BLaER1 (cell line): Measurements from ENCODE around the gene CD7.

Experiments used
- H3K27ac ChIP-seq: shearing (Covaris generic); formaldehyde crosslinking; 2 replicates; pipeline ENCODE4 v1.8.1; 2022
- H3K27me3 ChIP-seq: shearing (Covaris generic); formaldehyde crosslinking; 2 replicates; pipeline ENCODE4 v1.8.1; 2022
- H3K36me3 ChIP-seq: shearing (Covaris generic); formaldehyde crosslinking; 2 replicates; pipeline ENCODE4 v1.8.1; 2022
- H3K4me1 ChIP-seq: shearing (Covaris generic); formaldehyde crosslinking; 2 replicates; pipeline ENCODE4 v1.8.1; 2022
- H3K4me2 ChIP-seq: shearing (Covaris generic); formaldehyde crosslinking; 2 replicates; pipeline ENCODE4 v1.8.1; 2022
- H3K4me3 ChIP-seq: shearing (Covaris generic); formaldehyde crosslinking; 2 replicates; pipeline ENCODE4 v1.8.1; 2022
- H3K9ac ChIP-seq: shearing (Covaris generic); formaldehyde crosslinking; 2 replicates; pipeline ENCODE4 v1.8.1; 2022
- H3K9me3 ChIP-seq: shearing (Covaris generic); formaldehyde crosslinking; 2 replicates; pipeline ENCODE4 v1.8.1; 2022
- H4K20me1 ChIP-seq: shearing (Covaris generic); formaldehyde crosslinking; 2 replicates; pipeline ENCODE4 v1.8.1; 2022
- Cebpa-rat ChIP-seq: shearing (Covaris generic); IDR thresholded peaks from 2 replicates; pipeline ENCODE4 v1.8.1; 2022

CD7 gene

GRCh38 chr17:82273327-82274133 lies 43.9 kb downstream of the CD7 start, which contains the start of gene CSNK1D:
Gene CSNK1D, minus strand, starts transcription at chr17:82273700. Its CDS starts 319 bp downstream, at chr17:82273381.
- H3K9ac ChIP-seq, result peak within 1 kb of the TSS; percentile 91
- H3K27ac ChIP-seq, result peak within 1 kb of the TSS; percentile 98
- peaks cover 58% of the 10 kb centered on the region for H3K4me1 ChIP-seq
- H3K27me3 ChIP-seq, result no peaks in the 10 kb centered on the region
- H3K36me3 ChIP-seq, result peaks cover 38% of the 10 kb centered on the region
- H3K9me3 ChIP-seq, result no peaks in the 10 kb centered on the region
- peak within 1 kb of the TSS; percentile 96 for H3K4me2 ChIP-seq
- H4K20me1 ChIP-seq, result peaks cover 42% of the 10 kb centered on the region
- H3K4me3 ChIP-seq, result peak within 1 kb of the TSS; percentile 75
- no peak for TF ChIP-seq Cebpa-rat

DNA sequence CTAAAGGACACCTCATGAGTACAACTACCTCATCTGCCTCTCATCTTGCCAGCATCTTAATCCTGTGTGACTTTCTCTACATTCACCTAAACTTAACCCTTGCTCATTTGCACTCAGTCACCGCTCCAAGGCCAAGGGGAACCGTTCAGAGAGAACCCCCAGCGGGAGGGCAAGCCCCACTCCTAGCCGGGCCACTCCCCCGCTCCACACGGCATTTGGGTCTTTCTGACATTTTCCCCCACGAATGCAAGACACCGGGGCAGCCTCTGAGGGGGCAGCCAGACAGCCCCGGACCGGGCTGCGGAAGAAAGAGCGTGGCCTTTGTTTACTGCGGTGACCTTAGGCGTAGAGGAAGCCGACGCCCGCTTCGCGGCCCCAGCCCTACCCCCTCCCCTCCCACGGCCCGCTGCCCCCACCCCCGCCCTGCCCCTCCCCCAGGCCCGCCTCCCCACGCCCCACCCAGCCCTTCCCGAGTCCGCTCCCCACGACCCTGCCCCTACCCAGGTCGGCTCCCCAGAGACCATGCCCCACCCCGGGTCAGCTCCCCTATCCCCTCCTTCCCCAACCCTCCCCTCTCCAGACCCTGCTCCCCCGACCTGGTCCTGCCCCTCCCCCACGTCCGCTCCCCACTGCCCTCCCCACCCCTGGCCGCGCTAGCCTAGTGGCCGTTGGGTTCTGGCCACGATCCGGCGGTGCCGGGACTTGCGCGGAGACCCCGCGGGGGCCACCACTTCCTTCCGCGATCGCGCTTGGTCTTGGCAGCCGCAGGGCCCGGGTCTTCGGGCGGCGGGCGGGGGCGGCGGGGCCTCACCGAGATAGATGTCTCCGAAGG lies 44.7 kb downstream of the CD7 start:
- TF ChIP-seq Cebpa-rat, result no peak
- peak overlapping the region; percentile 75 for H3K4me3 ChIP-seq
- H3K27ac ChIP-seq, result peak overlapping the region; percentile 98
- peaks cover 46% of the 10 kb centered on the region for H3K36me3 ChIP-seq
- peak overlapping the region; percentile 91 for H3K9ac ChIP-seq
- no peaks in the 10 kb centered on the region for H3K27me3 ChIP-seq
- no peaks in the 10 kb centered on the region for H3K9me3 ChIP-seq
- H3K4me2 ChIP-seq, result peak overlapping the region; percentile 95
- peaks cover 64% of the 10 kb centered on the region for H3K4me1 ChIP-seq
- peaks cover 50% of the 10 kb centered on the region for H4K20me1 ChIP-seq

DNA sequence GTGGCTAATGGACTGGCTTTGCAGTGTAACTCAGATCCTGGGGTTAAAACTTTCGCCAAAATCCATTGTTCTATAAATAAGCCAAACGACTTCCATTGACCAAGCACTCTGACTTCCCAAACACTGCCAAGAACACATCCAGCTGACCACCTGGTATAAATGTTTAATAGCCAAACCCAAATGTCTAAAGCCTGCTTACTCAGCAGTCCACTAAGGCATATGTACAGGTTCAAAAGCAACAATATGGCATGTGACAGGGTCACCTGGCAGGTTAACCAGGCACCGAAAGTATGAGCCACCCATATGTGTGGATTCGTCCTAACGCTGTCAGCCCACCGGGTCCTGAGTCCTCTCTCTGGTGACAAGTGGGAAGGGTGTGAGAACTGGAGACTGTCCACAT lies 46.0 kb downstream of the CD7 start:
- Histone ChIP-seq H4K20me1 (peaks cover 63% of the 10 kb centered on the region), H3K27ac (no peak overlapping the region), H3K4me1 (peaks cover 66% of the 10 kb centered on the region), H3K36me3 (peaks cover 59% of the 10 kb centered on the region), H3K27me3 (no peaks in the 10 kb centered on the region), H3K9ac (peak overlapping the region; percentile 88), H3K4me3 (no peak overlapping the region), H3K4me2 (peak overlapping the region; percentile 95), H3K9me3 (no peaks in the 10 kb centered on the region)
- no peak for TF ChIP-seq Cebpa-rat

- peaks cover 67% of the 10 kb centered on the region for H3K36me3 ChIP-seq
- H3K27me3 ChIP-seq, result no peaks in the 10 kb centered on the region
- H3K9me3 ChIP-seq, result no peaks in the 10 kb centered on the region
- no peak overlapping the region for H3K4me3 ChIP-seq
- H3K4me1 ChIP-seq, result peaks cover 66% of the 10 kb centered on the region
- peak overlapping the region; percentile 8 for H3K4me2 ChIP-seq
- H3K9ac ChIP-seq, result 0 out of 2 replicates have a peak overlapping the region, but pooled peaks have one; percentile 27
- H4K20me1 ChIP-seq, result peaks cover 70% of the 10 kb centered on the region
- TF ChIP-seq Cebpa-rat, result no peak
- no peak overlapping the region for H3K27ac ChIP-seq
Measured at GRCh38 chr17:82270651-82271050, 46.8 kb downstream of the CD7 start.

GRCh38 chr17:82269882-82270500 lies 47.4 kb downstream of the CD7 start:
- H3K27ac ChIP-seq, result no peak overlapping the region
- peaks cover 73% of the 10 kb centered on the region for H3K36me3 ChIP-seq
- H3K4me2 ChIP-seq, result peak overlapping the region; percentile 8
- TF ChIP-seq Cebpa-rat, result no peak
- H3K4me1 ChIP-seq, result peaks cover 63% of the 10 kb centered on the region
- H4K20me1 ChIP-seq, result peaks cover 77% of the 10 kb centered on the region
- no peak overlapping the region for H3K4me3 ChIP-seq
- peak overlapping the region; percentile 41; the same call in 1 of the 2 replicates for H3K9ac ChIP-seq
- no peaks in the 10 kb centered on the region for H3K27me3 ChIP-seq
- no peaks in the 10 kb centered on the region for H3K9me3 ChIP-seq

GRCh38 chr17:82269138-82269881 lies 48.1 kb downstream of the CD7 start:
- H3K36me3 ChIP-seq, result peaks cover 80% of the 10 kb centered on the region
- peak overlapping the region; percentile 41; the same call in 1 of the 2 replicates for H3K9ac ChIP-seq
- no peaks in the 10 kb centered on the region for H3K27me3 ChIP-seq
- no peaks in the 10 kb centered on the region for H3K9me3 ChIP-seq
- H3K4me1 ChIP-seq, result peaks cover 56% of the 10 kb centered on the region
- no peak overlapping the region for H3K27ac ChIP-seq
- H3K4me2 ChIP-seq, result peak overlapping the region; percentile 8
- no peak for TF ChIP-seq Cebpa-rat
- peaks cover 84% of the 10 kb centered on the region for H4K20me1 ChIP-seq
- no peak overlapping the region for H3K4me3 ChIP-seq

DNA sequence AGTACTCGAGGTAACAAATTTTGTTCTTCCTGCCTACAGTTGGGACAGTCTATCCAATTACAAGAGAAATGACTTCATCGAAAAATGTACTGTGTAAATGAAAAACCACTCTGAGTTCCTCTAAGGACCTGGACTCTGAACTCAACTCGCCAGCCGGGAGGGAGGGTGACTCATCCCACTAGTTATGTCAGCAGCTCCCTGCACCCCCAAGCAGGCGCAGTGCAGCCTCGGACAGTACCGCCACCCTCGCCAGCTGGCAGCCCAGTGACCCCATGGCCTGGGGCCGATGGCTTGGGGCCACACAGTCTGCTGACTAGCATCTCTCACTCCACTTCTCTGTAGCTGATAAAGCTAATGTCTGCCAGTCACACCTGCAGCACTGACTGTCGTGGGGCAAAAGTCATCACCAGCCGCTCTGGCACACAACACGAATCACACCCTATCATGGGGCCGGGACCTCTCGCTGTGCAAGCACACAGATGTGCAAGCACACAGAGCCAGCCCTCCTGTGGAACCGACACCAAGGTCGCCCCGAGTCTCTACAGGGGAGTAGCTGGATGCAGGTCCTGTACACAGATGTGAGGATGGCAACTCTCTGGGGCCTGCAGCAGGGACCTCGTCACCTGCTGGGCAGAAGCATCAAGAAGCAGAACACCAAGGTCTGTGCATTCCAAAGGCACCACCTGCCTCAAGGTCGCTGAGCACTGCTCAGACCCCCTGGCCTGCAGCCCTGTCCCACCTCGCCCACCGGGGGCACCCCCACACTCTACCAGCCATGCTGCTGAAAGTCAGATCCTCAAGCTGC lies 49.6 kb downstream of the CD7 start:
- H3K27ac ChIP-seq, result no peak overlapping the region
- H3K4me1 ChIP-seq, result peaks cover 49% of the 10 kb centered on the region
- H3K9ac ChIP-seq, result no peak overlapping the region
- no peak overlapping the region for H3K4me2 ChIP-seq
- no peak for TF ChIP-seq Cebpa-rat
- peaks cover 99% of the 10 kb centered on the region for H4K20me1 ChIP-seq
- H3K36me3 ChIP-seq, result peaks cover 96% of the 10 kb centered on the region
- H3K9me3 ChIP-seq, result 0 out of 2 replicates have a peak, but pooled peaks cover 6% of the 10 kb centered on the region
- no peaks in the 10 kb centered on the region for H3K27me3 ChIP-seq
- H3K4me3 ChIP-seq, result no peak overlapping the region

- Histone ChIP-seq H3K9me3 (peaks cover 17% of the 10 kb centered on the region; the same call in 1 of the 2 replicates), H3K4me1 (peaks cover 35% of the 10 kb centered on the region), H3K27me3 (no peaks in the 10 kb centered on the region), H3K4me2 (no peak overlapping the region), H3K36me3 (peaks cover 100% of the 10 kb centered on the region), H3K4me3 (no peak overlapping the region), H3K27ac (no peak overlapping the region), H4K20me1 (peaks cover 100% of the 10 kb centered on the region), H3K9ac (no peak overlapping the region)
- no peak for TF ChIP-seq Cebpa-rat
Measured at GRCh38 chr17:82266142-82266541, 51.3 kb downstream of the CD7 start.
